GM12878 (cell line): Measurements from ENCODE around the gene HOXC13. TPM values are rescaled to one million over a fixed set of nuclear protein-coding genes. Genes with fewer than 3 reads are reported as not detected.

ENCODE experiments used
- ATAC-seq: fragments of 200-7000 bp; cut with Tn5 transposase; 3 replicates; pipeline ENCODE4 v1.9.1; 2020; ENCODE audit warnings: mild to moderate bottlenecking, moderate library complexity
- BruUV-seq: library from RNA; stranded (reverse); fragments of 400-500 nt; replicated peaks from 2 replicates; lab custom pipeline; 2021; lab: Mats Ljungman, UMichigan
- CTCF ChIA-PET: fragments of 300-600 bp; sonication (Branson Sonifier 250); formaldehyde crosslinking; extraction: SDS; loops from one replicate; lab custom pipeline; 2021; ENCODE audit warnings: inconsistent platforms; lab: Yijun Ruan, JAX
- POLR2A ChIA-PET: fragments of 350-600 bp; formaldehyde crosslinking; extraction: SDS; loops from one replicate; lab custom pipeline; 2021; ENCODE audit warnings: inconsistent platforms; lab: Charles Lee
- RAD21 ChIA-PET: fragments of 300-600 bp; sonication (Branson Sonifier 250); formaldehyde crosslinking; loops from one replicate; lab custom pipeline; 2023; ENCODE audit warnings: antibody characterized with exemption; ENCODE audit not compliant: unreplicated experiment; lab: Charles Lee
- SMC1A ChIA-PET: fragments of 300-600 bp; sonication (Branson Sonifier 250); formaldehyde crosslinking; loops from one replicate; lab custom pipeline; 2023; ENCODE audit not compliant: unreplicated experiment, uncharacterized antibody; lab: Charles Lee
- DNase-seq: peaks from one replicate; pipeline ENCODE4 v3.0.0-alpha.2; 2011; ENCODE audit warnings: low read depth, low spot score
- FAIRE-seq: peaks from 3 replicates; lab custom pipeline; 2011; peaks lifted over from hg19 to GRCh38; lab: Jason Lieb, UNC
- H2AFZ ChIP-seq: 2 replicates; pipeline ENCODE4 v1.6.0; 2011; ENCODE audit warnings: low read depth, low read length, control low read depth; ENCODE audit not compliant: control insufficient read depth
- H3K27ac ChIP-seq: 2 replicates; pipeline ENCODE4 v1.5.1; 2011; ENCODE audit warnings: control low read depth; ENCODE audit not compliant: control insufficient read depth, insufficient read depth
- H3K27me3 ChIP-seq, 2 experiments: replicated peaks in 1 of 2; 2 replicates each; pipeline versions ENCODE4 v1.6.0 to v1.6.1; 2011; ENCODE audit warnings: low read length in 1 of 2; ENCODE audit not compliant: control insufficient read depth in 2 of 2, insufficient read depth in 2 of 2
- H3K36me3 ChIP-seq, 2 experiments: 2 replicates each; pipeline ENCODE4 v1.5.1; 2011; ENCODE audit warnings: low read length in 1 of 2; ENCODE audit not compliant: control insufficient read depth in 2 of 2, insufficient read depth in 2 of 2
- H3K4me1 ChIP-seq: 2 replicates; pipeline ENCODE4 v1.6.1; 2011; ENCODE audit warnings: mild to moderate bottlenecking, low read length, moderate library complexity, mixed read lengths; ENCODE audit not compliant: control insufficient read depth, insufficient read depth
- H3K4me2 ChIP-seq: 2 replicates; pipeline ENCODE4 v1.6.0; 2011; ENCODE audit warnings: control low read depth; ENCODE audit not compliant: control insufficient read depth, insufficient read depth
- H3K4me3 ChIP-seq: fragments of 200-600 bp; sonication (generic); 2 replicates; pipeline ENCODE4 v1.5.1; 2016
- H3K79me2 ChIP-seq: 2 replicates; pipeline ENCODE4 v1.6.0; 2011; ENCODE audit warnings: low read length; ENCODE audit not compliant: control insufficient read depth, insufficient read depth
- H3K9ac ChIP-seq: 2 replicates; pipeline ENCODE4 v1.8.0; 2011; ENCODE audit warnings: low read length, control low read depth, mixed read lengths; ENCODE audit not compliant: control insufficient read depth, insufficient read depth
- H3K9me3 ChIP-seq: replicated peaks from 3 replicates; pipeline ENCODE4 v1.5.1; 2011; ENCODE audit warnings: mild to moderate bottlenecking, low read length; ENCODE audit not compliant: control insufficient read depth, insufficient read depth
- H4K20me1 ChIP-seq: 2 replicates; pipeline ENCODE4 v1.6.0; 2011; ENCODE audit not compliant: control insufficient read depth, insufficient read depth
- BCL11A ChIP-seq: IDR thresholded peaks from 2 replicates; pipeline ENCODE4 v1.6.1; 2011; ENCODE audit warnings: low read depth, low read length
- SIN3A ChIP-seq: IDR thresholded peaks from 2 replicates; pipeline ENCODE4 v1.6.1; 2012; ENCODE audit warnings: low read depth, low read length, improper control_type of control experiment
- ZBED1 ChIP-seq: IDR thresholded peaks from 2 replicates; pipeline ENCODE4 v1.6.1; 2016; ENCODE audit warnings: borderline replicate concordance
- WGBS: methylation state at CpG from one replicate; pipeline ENCODE4 v1.1.6; 2016; ENCODE audit warnings: low lambda C conversion rate; ENCODE audit not compliant: insufficient replicate concordance, insufficient coverage; ENCODE audit errors: missing lambda C conversion rate; 5-methylcytosine and 5-hydroxymethylcytosine counted together
- in situ Hi-C: fragments of 300-500 bp; cut with MboI; formaldehyde crosslinking; loops from 9 replicates; pipeline ENCODE4 v1.14.3; 2018; ENCODE audit warnings: mixed read lengths
- intact Hi-C: fragments of 100-400 bp; cut with micrococcal nuclease; formaldehyde crosslinking; loops from one replicate; pipeline ENCODE4 v1.14.2; 2022; ENCODE audit not compliant: unreplicated experiment
- polyA plus RNA-seq, 11 experiments: library from polyadenylated mRNA; depleted of rRNA in 4 of 11; unstranded in 6 of 11; stranded (reverse) in 5 of 11; fragments of >200 nt; fragmentation: Nextera tagmentation in 4 of 11; fragmentation: Illumina TruSeq in 1 of 11; extraction: Ambion mirVana in 4 of 11; extraction: Trizol in 1 of 11; gene quantifications; 1 replicate in 1 of 11; 2 replicates in 10 of 11; pipeline versions ENCODE4 v1.2.1 to v1.2.3, GENCODE V29; 2011 to 2016; ENCODE audit warnings: inconsistent platforms in 2 of 11, missing spikeins in 2 of 11, low read depth in 1 of 11
- total RNA-seq, 4 experiments: library from RNA; depleted of rRNA in 3 of 4; stranded (reverse); fragments of >200 nt in 3 of 4; fragmentation: Illumina TruSeq in 1 of 4; extraction: Trizol in 1 of 4; gene quantifications; 2 replicates each; pipeline versions ENCODE4 v1.2.1 to v1.2.3, GENCODE V29; 2013 to 2021
- TF ChIP-seq, protein P1 (sequence below): fragments of 450-650 bp; IDR thresholded peaks from 2 replicates; pipeline ENCODE4 v1.6.1; 2018; ENCODE audit warnings: mild to moderate bottlenecking, low read depth, moderate library complexity; ENCODE audit not compliant: partially characterized antibody
- TF ChIP-seq, protein P2 (sequence below): IDR thresholded peaks from 2 replicates; pipeline ENCODE4 v1.6.1; 2012; ENCODE audit warnings: mild to moderate bottlenecking, low read depth, low read length
- TF ChIP-seq, protein P3 (sequence below): fragments of 450-650 bp; IDR thresholded peaks from 2 replicates; pipeline ENCODE4 v1.6.1; 2017; ENCODE audit warnings: mild to moderate bottlenecking, moderate library complexity
- TF ChIP-seq, protein P4 (sequence below): fragments of 450-650 bp; formaldehyde crosslinking; IDR thresholded peaks from 2 replicates; pipeline ENCODE4 v1.4.0; 2020; ENCODE audit warnings: mild to moderate bottlenecking, moderate library complexity

HOXC13 gene
- total and polyA plus RNA-seq, 10 of the 15 experiments (the other 5 are each of a cell fraction or from before 2014, with no cell fraction given): not detected

DNA sequence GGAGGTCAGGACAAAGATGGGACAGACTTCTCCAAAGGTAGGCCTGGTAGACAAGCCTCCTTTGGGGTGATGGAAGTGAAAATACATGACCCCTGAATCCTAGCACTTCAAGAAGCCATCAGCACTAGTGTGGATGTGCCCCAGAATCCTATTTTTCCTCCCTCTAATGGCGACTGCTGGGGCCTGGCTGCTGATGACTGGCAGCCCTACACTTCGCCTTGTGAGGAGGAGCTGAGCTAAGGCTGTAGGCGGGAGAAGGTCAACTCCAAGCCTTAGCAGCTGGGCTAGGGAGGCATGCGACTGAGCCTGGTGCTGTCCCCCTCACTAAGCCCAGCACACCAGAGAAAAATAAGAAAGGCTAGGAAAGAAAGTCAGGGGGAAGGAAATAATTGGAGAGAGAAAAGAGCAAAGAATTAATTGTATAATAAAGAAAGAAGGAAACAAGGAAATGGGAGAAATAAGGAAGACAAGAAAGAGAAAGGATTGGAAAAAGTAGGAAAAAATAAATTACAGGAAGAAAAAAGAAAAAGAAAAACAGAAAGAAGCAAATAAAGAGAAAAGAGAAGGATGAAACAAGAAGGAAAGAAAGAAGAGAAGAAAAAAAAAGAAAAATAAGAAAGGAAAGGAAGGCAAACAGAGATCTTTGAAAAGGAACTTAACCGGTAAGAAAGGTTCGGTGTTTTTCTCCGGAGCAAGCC lies 41.6 kb downstream of the HOXC13 start:
- Histone ChIP-seq H3K4me2 (no peak overlapping the region), H3K27ac (no peak overlapping the region), H3K4me1 (peaks cover 26% of the 10 kb centered on the region), H2AFZ (no peak overlapping the region), H3K4me3 (no peak overlapping the region), H3K9me3 (no peaks in the 10 kb centered on the region; the same call in 1 of the 3 replicates), H4K20me1 (no peaks in the 10 kb centered on the region), H3K9ac (no peak overlapping the region), H3K36me3 (no peaks in the 10 kb centered on the region), H3K27me3 (peaks cover 26 to 37% of the 10 kb centered on the region in 2 experiments), H3K79me2 (no peaks in the 10 kb centered on the region)
- BruUV-seq: no TSS peak
- ATAC-seq (no peak), DNase-seq (no peak), FAIRE-seq (no peak)
- intact Hi-C loops: loop anchor here (10.0 kb wide), 2 partner anchors 185 to 275 kb away; no protein-coding TSS in a partner anchor
- SMC1A ChIA-PET: no interaction called here
- RAD21 ChIA-PET: no interaction called here
- CTCF ChIA-PET: interaction anchor here (0.8 to 1.4 kb wide), 5 partner anchors 12 to 235 kb away, joined by 3 to 5 read pairs (median 4); no protein-coding TSS in a partner anchor
- POLR2A ChIA-PET: interaction anchor here (0.7 kb wide), 1 partner anchor 1702 kb away, joined by 4 read pairs; no protein-coding TSS in a partner anchor
- in situ Hi-C loops: no loop called here
- WGBS: 11% methylated on average over 7 of the region's 7 CpGs
- TF ChIP-seq BCL11A: no peak
- TF ChIP-seq, protein P1, sequence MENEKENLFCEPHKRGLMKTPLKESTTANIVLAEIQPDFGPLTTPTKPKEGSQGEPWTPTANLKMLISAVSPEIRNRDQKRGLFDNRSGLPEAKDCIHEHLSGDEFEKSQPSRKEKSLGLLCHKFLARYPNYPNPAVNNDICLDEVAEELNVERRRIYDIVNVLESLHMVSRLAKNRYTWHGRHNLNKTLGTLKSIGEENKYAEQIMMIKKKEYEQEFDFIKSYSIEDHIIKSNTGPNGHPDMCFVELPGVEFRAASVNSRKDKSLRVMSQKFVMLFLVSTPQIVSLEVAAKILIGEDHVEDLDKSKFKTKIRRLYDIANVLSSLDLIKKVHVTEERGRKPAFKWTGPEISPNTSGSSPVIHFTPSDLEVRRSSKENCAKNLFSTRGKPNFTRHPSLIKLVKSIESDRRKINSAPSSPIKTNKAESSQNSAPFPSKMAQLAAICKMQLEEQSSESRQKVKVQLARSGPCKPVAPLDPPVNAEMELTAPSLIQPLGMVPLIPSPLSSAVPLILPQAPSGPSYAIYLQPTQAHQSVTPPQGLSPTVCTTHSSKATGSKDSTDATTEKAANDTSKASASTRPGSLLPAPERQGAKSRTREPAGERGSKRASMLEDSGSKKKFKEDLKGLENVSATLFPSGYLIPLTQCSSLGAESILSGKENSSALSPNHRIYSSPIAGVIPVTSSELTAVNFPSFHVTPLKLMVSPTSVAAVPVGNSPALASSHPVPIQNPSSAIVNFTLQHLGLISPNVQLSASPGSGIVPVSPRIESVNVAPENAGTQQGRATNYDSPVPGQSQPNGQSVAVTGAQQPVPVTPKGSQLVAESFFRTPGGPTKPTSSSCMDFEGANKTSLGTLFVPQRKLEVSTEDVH: no peak
- TF ChIP-seq, protein P2, sequence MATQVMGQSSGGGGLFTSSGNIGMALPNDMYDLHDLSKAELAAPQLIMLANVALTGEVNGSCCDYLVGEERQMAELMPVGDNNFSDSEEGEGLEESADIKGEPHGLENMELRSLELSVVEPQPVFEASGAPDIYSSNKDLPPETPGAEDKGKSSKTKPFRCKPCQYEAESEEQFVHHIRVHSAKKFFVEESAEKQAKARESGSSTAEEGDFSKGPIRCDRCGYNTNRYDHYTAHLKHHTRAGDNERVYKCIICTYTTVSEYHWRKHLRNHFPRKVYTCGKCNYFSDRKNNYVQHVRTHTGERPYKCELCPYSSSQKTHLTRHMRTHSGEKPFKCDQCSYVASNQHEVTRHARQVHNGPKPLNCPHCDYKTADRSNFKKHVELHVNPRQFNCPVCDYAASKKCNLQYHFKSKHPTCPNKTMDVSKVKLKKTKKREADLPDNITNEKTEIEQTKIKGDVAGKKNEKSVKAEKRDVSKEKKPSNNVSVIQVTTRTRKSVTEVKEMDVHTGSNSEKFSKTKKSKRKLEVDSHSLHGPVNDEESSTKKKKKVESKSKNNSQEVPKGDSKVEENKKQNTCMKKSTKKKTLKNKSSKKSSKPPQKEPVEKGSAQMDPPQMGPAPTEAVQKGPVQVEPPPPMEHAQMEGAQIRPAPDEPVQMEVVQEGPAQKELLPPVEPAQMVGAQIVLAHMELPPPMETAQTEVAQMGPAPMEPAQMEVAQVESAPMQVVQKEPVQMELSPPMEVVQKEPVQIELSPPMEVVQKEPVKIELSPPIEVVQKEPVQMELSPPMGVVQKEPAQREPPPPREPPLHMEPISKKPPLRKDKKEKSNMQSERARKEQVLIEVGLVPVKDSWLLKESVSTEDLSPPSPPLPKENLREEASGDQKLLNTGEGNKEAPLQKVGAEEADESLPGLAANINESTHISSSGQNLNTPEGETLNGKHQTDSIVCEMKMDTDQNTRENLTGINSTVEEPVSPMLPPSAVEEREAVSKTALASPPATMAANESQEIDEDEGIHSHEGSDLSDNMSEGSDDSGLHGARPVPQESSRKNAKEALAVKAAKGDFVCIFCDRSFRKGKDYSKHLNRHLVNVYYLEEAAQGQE: no peak
- no peak for TF ChIP-seq SIN3A
- TF ChIP-seq ZBED1: no peak
- TF ChIP-seq, protein P3, sequence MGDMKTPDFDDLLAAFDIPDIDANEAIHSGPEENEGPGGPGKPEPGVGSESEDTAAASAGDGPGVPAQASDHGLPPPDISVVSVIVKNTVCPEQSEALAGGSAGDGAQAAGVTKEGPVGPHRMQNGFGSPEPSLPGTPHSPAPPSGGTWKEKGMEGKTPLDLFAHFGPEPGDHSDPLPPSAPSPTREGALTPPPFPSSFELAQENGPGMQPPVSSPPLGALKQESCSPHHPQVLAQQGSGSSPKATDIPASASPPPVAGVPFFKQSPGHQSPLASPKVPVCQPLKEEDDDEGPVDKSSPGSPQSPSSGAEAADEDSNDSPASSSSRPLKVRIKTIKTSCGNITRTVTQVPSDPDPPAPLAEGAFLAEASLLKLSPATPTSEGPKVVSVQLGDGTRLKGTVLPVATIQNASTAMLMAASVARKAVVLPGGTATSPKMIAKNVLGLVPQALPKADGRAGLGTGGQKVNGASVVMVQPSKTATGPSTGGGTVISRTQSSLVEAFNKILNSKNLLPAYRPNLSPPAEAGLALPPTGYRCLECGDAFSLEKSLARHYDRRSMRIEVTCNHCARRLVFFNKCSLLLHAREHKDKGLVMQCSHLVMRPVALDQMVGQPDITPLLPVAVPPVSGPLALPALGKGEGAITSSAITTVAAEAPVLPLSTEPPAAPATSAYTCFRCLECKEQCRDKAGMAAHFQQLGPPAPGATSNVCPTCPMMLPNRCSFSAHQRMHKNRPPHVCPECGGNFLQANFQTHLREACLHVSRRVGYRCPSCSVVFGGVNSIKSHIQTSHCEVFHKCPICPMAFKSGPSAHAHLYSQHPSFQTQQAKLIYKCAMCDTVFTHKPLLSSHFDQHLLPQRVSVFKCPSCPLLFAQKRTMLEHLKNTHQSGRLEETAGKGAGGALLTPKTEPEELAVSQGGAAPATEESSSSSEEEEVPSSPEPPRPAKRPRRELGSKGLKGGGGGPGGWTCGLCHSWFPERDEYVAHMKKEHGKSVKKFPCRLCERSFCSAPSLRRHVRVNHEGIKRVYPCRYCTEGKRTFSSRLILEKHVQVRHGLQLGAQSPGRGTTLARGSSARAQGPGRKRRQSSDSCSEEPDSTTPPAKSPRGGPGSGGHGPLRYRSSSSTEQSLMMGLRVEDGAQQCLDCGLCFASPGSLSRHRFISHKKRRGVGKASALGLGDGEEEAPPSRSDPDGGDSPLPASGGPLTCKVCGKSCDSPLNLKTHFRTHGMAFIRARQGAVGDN: no peak
- TF ChIP-seq, protein P4, sequence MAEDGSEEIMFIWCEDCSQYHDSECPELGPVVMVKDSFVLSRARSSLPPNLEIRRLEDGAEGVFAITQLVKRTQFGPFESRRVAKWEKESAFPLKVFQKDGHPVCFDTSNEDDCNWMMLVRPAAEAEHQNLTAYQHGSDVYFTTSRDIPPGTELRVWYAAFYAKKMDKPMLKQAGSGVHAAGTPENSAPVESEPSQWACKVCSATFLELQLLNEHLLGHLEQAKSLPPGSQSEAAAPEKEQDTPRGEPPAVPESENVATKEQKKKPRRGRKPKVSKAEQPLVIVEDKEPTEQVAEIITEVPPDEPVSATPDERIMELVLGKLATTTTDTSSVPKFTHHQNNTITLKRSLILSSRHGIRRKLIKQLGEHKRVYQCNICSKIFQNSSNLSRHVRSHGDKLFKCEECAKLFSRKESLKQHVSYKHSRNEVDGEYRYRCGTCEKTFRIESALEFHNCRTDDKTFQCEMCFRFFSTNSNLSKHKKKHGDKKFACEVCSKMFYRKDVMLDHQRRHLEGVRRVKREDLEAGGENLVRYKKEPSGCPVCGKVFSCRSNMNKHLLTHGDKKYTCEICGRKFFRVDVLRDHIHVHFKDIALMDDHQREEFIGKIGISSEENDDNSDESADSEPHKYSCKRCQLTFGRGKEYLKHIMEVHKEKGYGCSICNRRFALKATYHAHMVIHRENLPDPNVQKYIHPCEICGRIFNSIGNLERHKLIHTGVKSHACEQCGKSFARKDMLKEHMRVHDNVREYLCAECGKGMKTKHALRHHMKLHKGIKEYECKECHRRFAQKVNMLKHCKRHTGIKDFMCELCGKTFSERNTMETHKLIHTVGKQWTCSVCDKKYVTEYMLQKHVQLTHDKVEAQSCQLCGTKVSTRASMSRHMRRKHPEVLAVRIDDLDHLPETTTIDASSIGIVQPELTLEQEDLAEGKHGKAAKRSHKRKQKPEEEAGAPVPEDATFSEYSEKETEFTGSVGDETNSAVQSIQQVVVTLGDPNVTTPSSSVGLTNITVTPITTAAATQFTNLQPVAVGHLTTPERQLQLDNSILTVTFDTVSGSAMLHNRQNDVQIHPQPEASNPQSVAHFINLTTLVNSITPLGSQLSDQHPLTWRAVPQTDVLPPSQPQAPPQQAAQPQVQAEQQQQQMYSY: no peak
